ENCODE results near the gene EIF2B4. TPM values are rescaled to one million over a fixed set of nuclear protein-coding genes. Genes with fewer than 3 reads are reported as not detected.

EIF2B4 gene
- total RNA-seq, 4 donors from 2014 or later: 40.8 to 54.9 (median 48.8) TPM

- ATAC-seq: no peak
- Histone ChIP-seq H3K27ac (no peak overlapping the region), H3K4me1 (no peaks in the 10 kb centered on the region), H3K4me3 (no peak overlapping the region), H3K36me3 (peaks cover 0 to 70% of the 10 kb centered on the region in 2 donors), H3K9me3 (no peaks in the 10 kb centered on the region), H3K27me3 (no peaks in the 10 kb centered on the region)
- TF ChIP-seq EP300 (IDR thresholded peaks at IDR 0.05) (no peak), POLR2AphosphoS5 (IDR thresholded peaks at IDR 0.05) (no peak), POLR2A (IDR thresholded peaks at IDR 0.05) (no peak), CTCF (IDR thresholded peaks at IDR 0.05) (no peak)
- WGBS, 2 donors (ENCODE audit: low coverage in 1 of 2): 60% methylated on average over 6 of the region's 8 CpGs; no CpG with 5 or more reads in 1 of the 2 donors
Observed at GRCh38 chr2:27315122-27315521, 55.0 kb downstream of the EIF2B4 start.

- no peak for ATAC-seq
- Histone ChIP-seq H3K4me1 (no peaks in the 10 kb centered on the region), H3K27me3 (no peaks in the 10 kb centered on the region), H3K9me3 (no peaks in the 10 kb centered on the region), H3K27ac (no peak overlapping the region), H3K4me3 (no peak overlapping the region), H3K36me3 (peaks cover 0 to 74% of the 10 kb centered on the region in 2 donors)
- 86% methylated on average over 1 of the region's 9 CpGs for WGBS, 2 donors (ENCODE audit: low coverage in 1 of 2)
- TF ChIP-seq POLR2AphosphoS5 (IDR thresholded peaks at IDR 0.05) (no peak), EP300 (IDR thresholded peaks at IDR 0.05) (no peak), CTCF (IDR thresholded peaks at IDR 0.05) (no peak), POLR2A (IDR thresholded peaks at IDR 0.05) (no peak)
Observed at GRCh38 chr2:27314709-27315108, 55.4 kb downstream of the EIF2B4 start.

Other genes with a start within 250 kb of the EIF2B4 start
- 1 to 10 TPM in 1 of 4 donors, not detected in 3; 1.5 TPM for gene ABHD1, start 246.5 kb downstream of the EIF2B4 start, total RNA-seq
- gene PREB, start 235.7 kb downstream of the EIF2B4 start, total RNA-seq: 10 to 100 TPM; 47.0 to 83.9 (median 50.8) TPM
- gene PRR30, start 230.9 kb downstream of the EIF2B4 start, total RNA-seq: not detected
- under 1 TPM in 1 of 4 donors, not detected in 3; 0.13 TPM for gene TCF23, start 221.3 kb downstream of the EIF2B4 start, total RNA-seq
- gene ATRAID, start 158.3 kb downstream of the EIF2B4 start, total RNA-seq: 100 to 1,000 TPM; 124 to 147 (median 129) TPM
- 10 to 100 TPM in 3 of 4 donors, 1 to 10 TPM in 1; 8.3 to 16.8 (median 13.5) TPM for gene SLC5A6, start 158.1 kb downstream of the EIF2B4 start, total RNA-seq
- gene CAD, start 153.0 kb downstream of the EIF2B4 start, total RNA-seq: 10 to 100 TPM; 12.1 to 23.3 (median 16.3) TPM
- gene SLC30A3, start 107.3 kb downstream of the EIF2B4 start, total RNA-seq: not detected
- not detected for gene DNAJC5G, start 94.9 kb downstream of the EIF2B4 start, total RNA-seq
- under 1 TPM in 2 of 4 donors, not detected in 2; 0.15 to 0.31 TPM for gene TRIM54, start 87.9 kb downstream of the EIF2B4 start, total RNA-seq
- 1 to 10 TPM in 3 of 4 donors, under 1 TPM in 1; 0.67 to 5.0 (median 2.0) TPM for gene UCN, start 61.9 kb downstream of the EIF2B4 start, total RNA-seq
- 10 to 100 TPM; 57.9 to 93.4 (median 66.4) TPM for gene MPV17, start 47.2 kb downstream of the EIF2B4 start, total RNA-seq
- gene GTF3C2, start 13.6 kb downstream of the EIF2B4 start, total RNA-seq: 10 to 100 TPM; 26.2 to 68.5 (median 32.0) TPM
- 100 to 1,000 TPM; 104 to 130 (median 118) TPM for gene SNX17, start 278 bp upstream of the EIF2B4 start, total RNA-seq
- 10 to 100 TPM in 2 of 4 donors, 1 to 10 TPM in 2; 6.6 to 16.3 (median 11.0) TPM for gene ZNF513, start 10.4 kb upstream of the EIF2B4 start, total RNA-seq
- gene PPM1G, start 39.3 kb upstream of the EIF2B4 start, total RNA-seq: 10 to 100 TPM; 50.2 to 74.2 (median 58.8) TPM
- gene NRBP1, start 58.3 kb upstream of the EIF2B4 start, total RNA-seq: 10 to 100 TPM; 78.5 to 90.7 (median 89.1) TPM
- gene KRTCAP3, start 72.0 kb upstream of the EIF2B4 start, total RNA-seq: 1 to 10 TPM in 1 of 4 donors, under 1 TPM in 1, not detected in 2; 0.94 to 1.1 TPM
- gene IFT172, start 119.4 kb upstream of the EIF2B4 start, total RNA-seq: 10 to 100 TPM; 17.9 to 34.8 (median 30.3) TPM
- gene FNDC4, start 124.9 kb upstream of the EIF2B4 start, total RNA-seq: 10 to 100 TPM in 2 of 4 donors, 1 to 10 TPM in 2; 7.0 to 11.7 (median 9.9) TPM
- under 1 TPM in 1 of 4 donors, not detected in 3; 0.58 TPM for gene GCKR, start 126.5 kb upstream of the EIF2B4 start, total RNA-seq
- gene ZNF512, start 212.7 kb upstream of the EIF2B4 start, total RNA-seq: 10 to 100 TPM; 32.3 to 52.1 (median 44.4) TPM

Data from gastroesophageal sphincter (tissue), 4 donors.